ENCODE measurements around the gene NPR2. TPM values are rescaled to one million over a fixed set of nuclear protein-coding genes. Genes with fewer than 3 reads are reported as not detected.

The NPR2 gene
- total RNA-seq, 1 donor from 2014 or later, result 10.4 TPM

- Mint-ChIP-seq H3K4me3 (ENCODE audit: low read depth) (peak overlapping the region; percentile 89), H3K27ac (peak overlapping the region; percentile 95), H3K4me1 (ENCODE audit: low read depth) (peaks cover 31% of the 10 kb centered on the region), H3K9me3 (no peaks in the 10 kb centered on the region), H3K36me3 (ENCODE audit: low read depth) (peaks cover 22% of the 10 kb centered on the region), H3K27me3 (ENCODE audit: low read depth) (no peaks in the 10 kb centered on the region)
- intact Hi-C loops (cut with micrococcal nuclease), result loop anchor here (2.0 to 10.0 kb wide), 7 partner anchors 57 to 1436 kb away; partner anchors contain the start of genes ATOSB, FANCG, GBA2 and MYORG
- DNase-seq (ENCODE audit: low spot score), result no peak
These were observed 22.2 kb downstream of the NPR2 start for GRCh38 chr9:35813434-35814105.

GRCh38 chr9:35814106-35814840 is 22.9 kb downstream of the NPR2 start:
- peak overlapping the region; percentile 95 for H3K27ac Mint-ChIP-seq
- H3K27me3 Mint-ChIP-seq (ENCODE audit: low read depth), result no peaks in the 10 kb centered on the region
- H3K4me1 Mint-ChIP-seq (ENCODE audit: low read depth), result peaks cover 31% of the 10 kb centered on the region
- H3K9me3 Mint-ChIP-seq, result no peaks in the 10 kb centered on the region
- DNase-seq (ENCODE audit: low spot score), result peak; percentile 50
- H3K4me3 Mint-ChIP-seq (ENCODE audit: low read depth), result peak overlapping the region; percentile 89
- intact Hi-C loops (cut with micrococcal nuclease), result loop anchor here (2.0 to 10.0 kb wide), 7 partner anchors 57 to 1437 kb away; partner anchors contain the start of genes ATOSB, FANCG, GBA2 and MYORG
- peaks cover 15% of the 10 kb centered on the region for H3K36me3 Mint-ChIP-seq (ENCODE audit: low read depth)

GRCh38 chr9:35814841-35815543 is 23.6 kb downstream of the NPR2 start, which contains the start of gene HINT2:
Gene HINT2, minus strand, starts transcription at chr9:35815042. Its CDS starts 63 bp downstream, at chr9:35814979.
- H3K27ac Mint-ChIP-seq, result peak within 1 kb of the TSS; percentile 96
- H3K36me3 Mint-ChIP-seq (ENCODE audit: low read depth), result peaks cover 13% of the 10 kb centered on the region
- H3K4me3 Mint-ChIP-seq (ENCODE audit: low read depth), result peak within 1 kb of the TSS; percentile 89
- no peaks in the 10 kb centered on the region for H3K9me3 Mint-ChIP-seq
- peak; percentile 97 for DNase-seq (ENCODE audit: low spot score)
- peaks cover 33% of the 10 kb centered on the region for H3K4me1 Mint-ChIP-seq (ENCODE audit: low read depth)
- intact Hi-C loops (cut with micrococcal nuclease), result loop anchor here (1.0 to 10.0 kb wide), 9 partner anchors 11 to 1438 kb away; partner anchors contain the start of genes ATOSB, CREB3, FANCG and GBA2
- no peaks in the 10 kb centered on the region for H3K27me3 Mint-ChIP-seq (ENCODE audit: low read depth)

GRCh38 chr9:35816708-35817107 is 25.3 kb downstream of the NPR2 start:
- peaks cover 13% of the 10 kb centered on the region for H3K36me3 Mint-ChIP-seq (ENCODE audit: low read depth)
- H3K4me1 Mint-ChIP-seq (ENCODE audit: low read depth), result peaks cover 32% of the 10 kb centered on the region
- no peak overlapping the region for H3K27ac Mint-ChIP-seq
- DNase-seq (ENCODE audit: low spot score), result no peak
- H3K4me3 Mint-ChIP-seq (ENCODE audit: low read depth), result no peak overlapping the region
- H3K9me3 Mint-ChIP-seq, result no peaks in the 10 kb centered on the region
- no peaks in the 10 kb centered on the region for H3K27me3 Mint-ChIP-seq (ENCODE audit: low read depth)
- intact Hi-C loops (cut with micrococcal nuclease), result loop anchor here (10.0 kb wide), 3 partner anchors 212 to 742 kb away; partner anchors contain the start of genes ATOSB, FANCG, TESK1 and VCP

- Mint-ChIP-seq H3K27me3 (ENCODE audit: low read depth) (no peaks in the 10 kb centered on the region), H3K4me1 (ENCODE audit: low read depth) (peaks cover 18% of the 10 kb centered on the region), H3K27ac (no peak overlapping the region), H3K36me3 (ENCODE audit: low read depth) (peaks cover 4% of the 10 kb centered on the region), H3K4me3 (ENCODE audit: low read depth) (no peak overlapping the region), H3K9me3 (no peaks in the 10 kb centered on the region)
- no peak for DNase-seq (ENCODE audit: low spot score)
- intact Hi-C loops (cut with micrococcal nuclease), result loop anchor here (10.0 kb wide), 3 partner anchors 214 to 744 kb away; partner anchors contain the start of genes ATOSB, FANCG, TESK1 and VCP
These were observed 26.9 kb downstream of the NPR2 start for GRCh38 chr9:35818341-35818740.

- H3K9me3 Mint-ChIP-seq, result no peaks in the 10 kb centered on the region
- no peak overlapping the region for H3K27ac Mint-ChIP-seq
- no peak overlapping the region for H3K4me3 Mint-ChIP-seq (ENCODE audit: low read depth)
- H3K27me3 Mint-ChIP-seq (ENCODE audit: low read depth), result no peaks in the 10 kb centered on the region
- no peaks in the 10 kb centered on the region for H3K36me3 Mint-ChIP-seq (ENCODE audit: low read depth)
- intact Hi-C loops (cut with micrococcal nuclease), result no loop called here
- no peak for DNase-seq (ENCODE audit: low spot score)
- peaks cover 9% of the 10 kb centered on the region for H3K4me1 Mint-ChIP-seq (ENCODE audit: low read depth)
These were observed 28.7 kb downstream of the NPR2 start for GRCh38 chr9:35820076-35820475.

GRCh38 chr9:35822926-35823325 is 31.5 kb downstream of the NPR2 start:
- H3K36me3 Mint-ChIP-seq (ENCODE audit: low read depth), result no peaks in the 10 kb centered on the region
- no peaks in the 10 kb centered on the region for H3K9me3 Mint-ChIP-seq
- no peak for DNase-seq (ENCODE audit: low spot score)
- H3K27me3 Mint-ChIP-seq (ENCODE audit: low read depth), result no peaks in the 10 kb centered on the region
- H3K4me1 Mint-ChIP-seq (ENCODE audit: low read depth), result peaks cover 10% of the 10 kb centered on the region
- H3K4me3 Mint-ChIP-seq (ENCODE audit: low read depth), result no peak overlapping the region
- no peak overlapping the region for H3K27ac Mint-ChIP-seq
- intact Hi-C loops (cut with micrococcal nuclease), result no loop called here

GRCh38 chr9:35826071-35826701 is 34.8 kb downstream of the NPR2 start:
- Mint-ChIP-seq H3K27me3 (ENCODE audit: low read depth) (no peaks in the 10 kb centered on the region), H3K4me1 (ENCODE audit: low read depth) (peaks cover 18% of the 10 kb centered on the region), H3K4me3 (ENCODE audit: low read depth) (no peak overlapping the region), H3K36me3 (ENCODE audit: low read depth) (no peaks in the 10 kb centered on the region), H3K9me3 (no peaks in the 10 kb centered on the region), H3K27ac (no peak overlapping the region)
- intact Hi-C loops (cut with micrococcal nuclease), result loop anchor here (1.0 to 5.0 kb wide), 4 partner anchors 11 to 79 kb away; partner anchors contain the start of genes GBA2, HINT2 and RGP1
- no peak for DNase-seq (ENCODE audit: low spot score)

- peak overlapping the region; percentile 20 for H3K4me3 Mint-ChIP-seq (ENCODE audit: low read depth)
- DNase-seq (ENCODE audit: low spot score), result no peak
- intact Hi-C loops (cut with micrococcal nuclease), result loop anchor here (5.0 kb wide), 1 partner anchor 80 kb away; the partner anchor contains the start of genes GBA2 and RGP1
- no peaks in the 10 kb centered on the region for H3K36me3 Mint-ChIP-seq (ENCODE audit: low read depth)
- no peaks in the 10 kb centered on the region for H3K27me3 Mint-ChIP-seq (ENCODE audit: low read depth)
- peaks cover 18% of the 10 kb centered on the region for H3K4me1 Mint-ChIP-seq (ENCODE audit: low read depth)
- H3K27ac Mint-ChIP-seq, result no peak overlapping the region
- no peaks in the 10 kb centered on the region for H3K9me3 Mint-ChIP-seq
These were observed 36.1 kb downstream of the NPR2 start for GRCh38 chr9:35827486-35827885.

- intact Hi-C loops (cut with micrococcal nuclease), result loop anchor here (5.0 kb wide), 1 partner anchor 81 kb away; the partner anchor contains the start of genes GBA2 and RGP1
These were observed 37.3 kb downstream of the NPR2 start, which contains the start of gene FAM221B for GRCh38 chr9:35828716-35829083. Gene FAM221B, minus strand, starts transcription at chr9:35828732. Its CDS starts 2,571 bp downstream, at chr9:35826161.

GRCh38 chr9:35829084-35829763 is 37.8 kb downstream of the NPR2 start, which contains the start of gene TMEM8B:
Gene TMEM8B, plus strand, starts transcription at chr9:35829228. Its CDS starts 220 bp downstream, at chr9:35829448.
- H3K27ac Mint-ChIP-seq, result peak within 1 kb of the TSS; percentile 79
- intact Hi-C loops (cut with micrococcal nuclease), result loop anchor here (5.0 kb wide), 1 partner anchor 82 kb away; the partner anchor contains the start of genes GBA2 and RGP1
- peak within 1 kb of the TSS; percentile 87 for H3K4me3 Mint-ChIP-seq (ENCODE audit: low read depth)
- H3K4me1 Mint-ChIP-seq (ENCODE audit: low read depth), result peaks cover 18% of the 10 kb centered on the region
- peak; percentile 86 for DNase-seq (ENCODE audit: low spot score)
- no peaks in the 10 kb centered on the region for H3K27me3 Mint-ChIP-seq (ENCODE audit: low read depth)
- no peaks in the 10 kb centered on the region for H3K9me3 Mint-ChIP-seq
- H3K36me3 Mint-ChIP-seq (ENCODE audit: low read depth), result no peaks in the 10 kb centered on the region

More at GRCh38 chr9:35828716-35829083, 37.3 kb downstream of the NPR2 start, which contains the start of gene FAM221B:
- Mint-ChIP-seq H3K4me1 (ENCODE audit: low read depth) (peaks cover 18% of the 10 kb centered on the region), H3K27ac (peak within 1 kb of the TSS; percentile 79), H3K27me3 (ENCODE audit: low read depth) (no peaks in the 10 kb centered on the region), H3K4me3 (ENCODE audit: low read depth) (peak within 1 kb of the TSS; percentile 87), H3K36me3 (ENCODE audit: low read depth) (no peaks in the 10 kb centered on the region), H3K9me3 (no peaks in the 10 kb centered on the region)
- no peak for DNase-seq (ENCODE audit: low spot score)
